ENCODE data around the gene B4GALT1. TPM values are rescaled to one million over a fixed set of nuclear protein-coding genes. Genes with fewer than 3 reads are reported as not detected.

The B4GALT1 gene
- total RNA-seq, 1 experiment from 2014 or later = 31.4 TPM

GRCh38 chr9:33110686-33111085, 56.5 kb downstream of the B4GALT1 start (continued):
- no peak for TF ChIP-seq CEBPB (IDR thresholded peaks at IDR 0.05; ENCODE audit: low read depth)

GRCh38 chr9:33109850-33110595, 57.1 kb downstream of the B4GALT1 start:
- H3K79me2 ChIP-seq (ENCODE audit: insufficient read depth, low read length) = no peaks in the 10 kb centered on the region
- no peak overlapping the region for H2AFZ ChIP-seq (ENCODE audit: low read depth, low read length, poor library complexity, severe bottlenecking)
- no peak overlapping the region for H3K9ac ChIP-seq (ENCODE audit: low read length)
- TF ChIP-seq ZNF274 (IDR thresholded peaks at IDR 0.05; ENCODE audit: low read depth, low read length) (no peak), CBX3 (IDR thresholded peaks at IDR 0.05; ENCODE audit: low read depth) (no peak), SIN3A (IDR thresholded peaks at IDR 0.05; ENCODE audit: low read depth) (no peak), RAD21 (IDR thresholded peaks at IDR 0.05; ENCODE audit: low read depth) (no peak), EZH2phosphoT487 (IDR thresholded peaks at IDR 0.05; ENCODE audit: borderline replicate concordance) (no peak), TCF7L2 (IDR thresholded peaks at IDR 0.05; ENCODE audit: borderline replicate concordance, extremely low read depth, insufficient read depth, insufficient read length) (no peak), POLR2A (IDR thresholded peaks at IDR 0.05; ENCODE audit: borderline replicate concordance, extremely low read depth, insufficient read depth, insufficient read length) (no peak), ELF1 (IDR thresholded peaks at IDR 0.05; ENCODE audit: borderline replicate concordance, low read depth) (no peak), ZFX (IDR thresholded peaks at IDR 0.05) (no peak), CEBPB (IDR thresholded peaks at IDR 0.05; ENCODE audit: low read depth) (no peak), POLR2AphosphoS5 (IDR thresholded peaks at IDR 0.05; ENCODE audit: low read depth, low read length) (no peak), ZBTB33 (IDR thresholded peaks at IDR 0.05; ENCODE audit: extremely low read depth, insufficient replicate concordance, low read length) (no peak)
- ChIA-PET CTCF (no interaction called here), POLR2A (interaction anchor here (1.2 kb wide), 1 partner anchor 30 kb away, joined by 3 read pairs; no protein-coding TSS in a partner anchor), RAD21 (ENCODE audit: low non-redundant PET in 1 of 2, low total read pairs in 2 of 2, uncharacterized antibody in 2 of 2, unreplicated experiment in 2 of 2) (no interaction called here)
- no peak overlapping the region for H3K4me3 ChIP-seq (replicated peaks in 1 of 2; ENCODE audit: low read depth in 1 of 2, low read length in 2 of 2)
- H3K27ac ChIP-seq (ENCODE audit: low read depth, low read length) = no peak overlapping the region
- H3K36me3 ChIP-seq (ENCODE audit: control insufficient read depth in 1 of 2, insufficient read depth in 2 of 2, low read length in 2 of 2) = no peaks in the 10 kb centered on the region
- intact Hi-C loops (cut with micrococcal nuclease) = no loop called here
- no peak overlapping the region for H3K4me2 ChIP-seq (ENCODE audit: low read length)
- no peaks in the 10 kb centered on the region for H3K9me3 ChIP-seq (ENCODE audit: control insufficient read depth in 1 of 2, insufficient read depth in 1 of 2, low read depth in 1 of 2, low read length in 2 of 2)
- BruUV-seq (replicated peaks) = no TSS peak
- H3K9me2 ChIP-seq (ENCODE audit: insufficient read depth) = no peaks in the 10 kb centered on the region
- H3K27me3 ChIP-seq (ENCODE audit: insufficient read depth, low read length) = no peaks in the 10 kb centered on the region
- ATAC-seq (no peak), DNase-seq (ENCODE audit: low read depth, low spot score) (no peak)
- no peaks in the 10 kb centered on the region for H4K20me1 ChIP-seq (ENCODE audit: insufficient read depth)
- H3K4me1 ChIP-seq (ENCODE audit: control insufficient read depth in 1 of 2, insufficient read depth in 2 of 2, low read length in 2 of 2) = peaks cover 0 to 4% of the 10 kb centered on the region in 2 experiments; a peak in 1 of 4 replicates

All from HCT116 (cell line).